ENCODE data around the gene MEGF11.

Gene MEGF11

DNA sequence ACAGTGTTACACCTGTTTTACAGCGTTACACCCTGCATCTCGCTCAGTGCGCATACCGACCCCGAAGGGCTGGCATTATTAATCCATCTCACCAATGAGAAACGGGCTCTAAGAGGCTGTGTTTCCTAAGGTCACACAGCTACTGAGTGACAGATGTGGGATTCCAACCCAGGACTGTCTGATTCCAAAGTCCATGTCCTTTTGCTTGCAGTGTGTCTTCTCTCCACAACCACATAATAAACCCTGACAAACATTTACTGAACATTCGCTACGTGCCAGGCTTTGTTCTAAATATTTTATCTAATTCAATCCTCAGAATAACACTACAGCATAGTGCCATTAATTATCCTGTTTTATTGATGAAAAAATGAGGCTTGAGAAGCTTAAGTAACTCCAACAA lies 305.2 kb downstream of the MEGF11 start:
- TF ChIP-seq, protein P1, sequence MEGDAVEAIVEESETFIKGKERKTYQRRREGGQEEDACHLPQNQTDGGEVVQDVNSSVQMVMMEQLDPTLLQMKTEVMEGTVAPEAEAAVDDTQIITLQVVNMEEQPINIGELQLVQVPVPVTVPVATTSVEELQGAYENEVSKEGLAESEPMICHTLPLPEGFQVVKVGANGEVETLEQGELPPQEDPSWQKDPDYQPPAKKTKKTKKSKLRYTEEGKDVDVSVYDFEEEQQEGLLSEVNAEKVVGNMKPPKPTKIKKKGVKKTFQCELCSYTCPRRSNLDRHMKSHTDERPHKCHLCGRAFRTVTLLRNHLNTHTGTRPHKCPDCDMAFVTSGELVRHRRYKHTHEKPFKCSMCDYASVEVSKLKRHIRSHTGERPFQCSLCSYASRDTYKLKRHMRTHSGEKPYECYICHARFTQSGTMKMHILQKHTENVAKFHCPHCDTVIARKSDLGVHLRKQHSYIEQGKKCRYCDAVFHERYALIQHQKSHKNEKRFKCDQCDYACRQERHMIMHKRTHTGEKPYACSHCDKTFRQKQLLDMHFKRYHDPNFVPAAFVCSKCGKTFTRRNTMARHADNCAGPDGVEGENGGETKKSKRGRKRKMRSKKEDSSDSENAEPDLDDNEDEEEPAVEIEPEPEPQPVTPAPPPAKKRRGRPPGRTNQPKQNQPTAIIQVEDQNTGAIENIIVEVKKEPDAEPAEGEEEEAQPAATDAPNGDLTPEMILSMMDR (conservative IDR thresholded peaks at IDR 0.05; ENCODE audit: low read depth, low read length), result no peak
- DNase-seq (ENCODE audit: low read depth), result no peak
- H3K4me3 ChIP-seq (ENCODE audit: low read depth, low read length), result no peak overlapping the region

DNA sequence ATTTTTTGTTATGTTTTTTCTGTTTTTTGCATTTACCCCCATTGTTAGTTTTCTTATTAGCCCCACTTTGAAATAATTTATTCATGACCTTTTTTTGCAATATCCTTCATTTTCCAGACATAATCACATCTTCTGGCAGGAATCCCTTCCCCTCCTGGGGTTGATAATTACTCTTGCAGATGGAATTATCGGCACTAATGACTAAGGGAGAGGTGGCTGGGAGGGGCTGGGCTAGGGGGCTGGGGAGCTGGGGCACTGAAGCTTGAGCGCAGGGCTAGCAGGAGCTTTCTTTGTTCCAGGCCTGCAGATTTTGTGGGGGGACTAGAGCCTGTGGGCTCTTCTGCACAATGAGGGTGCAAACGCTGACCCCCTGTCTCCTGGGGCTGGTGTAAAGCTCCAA lies 306.5 kb downstream of the MEGF11 start:
- TF ChIP-seq, protein P1 (conservative IDR thresholded peaks at IDR 0.05; ENCODE audit: low read depth, low read length), result no peak
- H3K4me3 ChIP-seq (ENCODE audit: low read depth, low read length), result no peak overlapping the region
- no peak for DNase-seq (ENCODE audit: low read depth)

DNA sequence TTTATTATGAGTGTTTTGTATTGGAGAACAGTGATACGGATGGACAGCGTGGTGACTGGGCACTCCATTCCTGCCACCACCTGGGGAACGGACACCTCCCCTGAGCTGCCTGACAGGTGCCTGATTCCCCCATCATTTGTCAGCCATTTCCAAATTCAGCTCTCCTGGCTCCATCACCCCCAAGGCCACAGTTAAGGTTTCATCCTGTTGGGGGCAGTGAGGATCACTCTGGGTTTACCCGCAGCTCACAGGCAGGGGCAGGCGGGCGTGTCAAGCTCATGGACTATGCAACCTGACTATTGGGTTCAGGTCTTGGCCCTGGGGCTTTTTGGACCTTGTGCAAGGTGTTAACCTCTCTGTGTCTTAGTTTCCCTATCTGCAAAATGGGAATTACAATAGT lies 307.9 kb downstream of the MEGF11 start:
- TF ChIP-seq, protein P1 (conservative IDR thresholded peaks at IDR 0.05; ENCODE audit: low read depth, low read length), result no peak
- DNase-seq (ENCODE audit: low read depth), result no peak
- no peak overlapping the region for H3K4me3 ChIP-seq (ENCODE audit: low read depth, low read length)

DNA sequence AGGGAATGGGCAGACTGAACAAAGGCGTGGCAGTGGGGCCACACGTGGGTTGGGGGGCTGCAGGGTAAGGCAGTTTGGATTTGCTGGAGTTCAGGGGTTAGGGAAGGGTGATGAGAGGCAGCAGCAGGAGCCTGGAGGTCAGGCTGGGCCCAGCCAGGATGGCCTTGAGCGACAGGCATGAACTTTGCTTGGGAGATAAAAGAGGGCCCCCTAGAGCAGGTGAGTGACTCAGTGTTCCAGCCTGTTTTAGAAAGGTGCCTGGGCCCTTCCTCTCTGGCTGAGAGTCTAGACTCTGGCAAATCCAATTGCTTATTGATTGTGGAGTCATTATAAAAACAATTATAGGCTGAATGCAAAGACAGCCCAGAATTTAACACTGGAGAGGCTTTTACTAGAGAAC lies 309.1 kb downstream of the MEGF11 start:
- DNase-seq (ENCODE audit: low read depth), result no peak
- H3K4me3 ChIP-seq (ENCODE audit: low read depth, low read length), result no peak overlapping the region
- TF ChIP-seq, protein P1 (conservative IDR thresholded peaks at IDR 0.05; ENCODE audit: low read depth, low read length), result no peak

DNA sequence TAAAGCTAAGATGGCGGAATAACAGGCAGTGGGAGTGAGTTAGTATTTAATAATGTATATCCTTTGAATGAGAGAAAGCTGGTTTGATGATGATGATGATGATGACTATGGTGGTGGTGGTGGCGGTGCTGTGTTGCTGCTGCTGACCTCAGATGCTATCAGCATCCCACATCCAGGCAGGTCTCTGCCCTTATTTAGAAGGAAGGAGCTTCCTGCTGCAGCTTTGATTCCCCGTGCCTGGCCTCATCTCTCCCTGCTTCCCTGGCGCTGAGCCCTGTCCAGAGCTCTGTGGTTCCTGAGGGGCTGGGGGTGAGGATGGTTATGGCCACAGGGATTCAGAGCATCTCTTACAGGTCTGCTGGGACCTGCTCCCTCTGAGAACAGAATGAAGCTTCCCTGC lies 311.1 kb downstream of the MEGF11 start:
- DNase-seq (ENCODE audit: low read depth), result peak; percentile 21
- no peak overlapping the region for H3K4me3 ChIP-seq (ENCODE audit: low read depth, low read length)
- TF ChIP-seq, protein P1 (conservative IDR thresholded peaks at IDR 0.05; ENCODE audit: low read depth, low read length), result no peak

DNA sequence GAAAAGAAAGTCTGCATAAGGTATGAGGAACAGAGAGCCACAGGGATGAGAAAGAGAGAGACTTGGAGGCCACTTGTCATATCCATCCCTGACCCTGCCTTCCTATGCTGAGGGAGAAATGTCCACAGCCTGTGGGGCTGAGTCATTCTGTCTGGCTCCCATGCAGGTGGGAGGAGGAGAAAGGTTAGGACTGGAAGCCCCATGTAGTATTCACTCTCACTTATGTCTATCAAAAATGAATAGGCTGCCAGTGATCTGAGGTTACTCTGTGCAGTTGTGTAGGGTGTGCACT lies 313.0 kb downstream of the MEGF11 start:
- TF ChIP-seq, protein P1 (conservative IDR thresholded peaks at IDR 0.05; ENCODE audit: low read depth, low read length), result no peak
- peak; percentile 24 for DNase-seq (ENCODE audit: low read depth)
- H3K4me3 ChIP-seq (ENCODE audit: low read depth, low read length), result no peak overlapping the region

DNA sequence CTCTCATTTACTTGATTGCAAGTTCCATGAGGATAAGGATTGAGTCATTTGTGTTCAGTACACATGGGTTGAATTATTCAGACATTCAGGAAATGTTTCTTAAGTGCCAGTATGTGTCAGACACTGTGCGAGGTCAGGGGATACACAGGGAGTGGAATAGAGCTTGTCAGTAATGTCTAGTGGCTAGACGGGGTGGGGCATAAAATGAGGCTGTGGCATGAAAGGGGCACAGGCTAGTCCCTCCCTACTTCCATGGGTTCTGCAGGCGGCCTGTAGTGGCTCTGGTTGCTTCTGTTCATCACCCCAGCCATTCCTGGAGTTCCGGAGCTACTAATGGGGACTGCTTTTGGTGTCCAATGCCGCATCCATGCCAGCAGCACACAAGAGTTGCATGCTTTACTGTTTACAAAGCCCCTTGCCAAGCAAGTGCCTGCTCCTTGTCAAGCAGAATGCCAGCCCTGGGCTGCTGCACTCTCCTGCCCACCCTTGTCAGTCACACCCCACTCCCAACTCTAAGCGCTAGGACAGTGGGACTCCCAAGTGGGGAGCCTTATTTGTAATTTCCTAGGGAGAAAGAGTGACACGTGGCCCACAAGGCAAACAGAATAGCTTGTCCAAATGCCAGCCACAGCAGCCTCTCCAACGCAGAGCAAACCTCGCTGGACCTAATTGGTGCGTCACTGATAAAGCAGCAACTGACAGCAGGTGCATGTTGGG lies 313.5 kb downstream of the MEGF11 start:
- no peak overlapping the region for H3K4me3 ChIP-seq (ENCODE audit: low read depth, low read length)
- peak; percentile 88 for DNase-seq (ENCODE audit: low read depth)
- TF ChIP-seq, protein P1 (conservative IDR thresholded peaks at IDR 0.05; ENCODE audit: low read depth, low read length), result no peak

Measured in choroid plexus epithelial cell (primary cell).